KOPT-K1 (cell line): ENCODE data around the gene PARK7.
"Not testable (repeated sequence)": the region's sequence is repeated elsewhere in the genome, so short reads cannot be mapped to it uniquely, and the experiment has no call there.

Experiments
- H3K27ac ChIP-seq: fragments of 200-600 bp; sonication (generic); 2 replicates; pipeline ENCODE4 v1.5.1; 2016; ENCODE audit warnings: antibody characterized with exemption, mild to moderate bottlenecking, low read depth, low read length; ENCODE audit not compliant: poor library complexity, severe bottlenecking
- H3K36me3 ChIP-seq: fragments of 200-600 bp; sonication (generic); 2 replicates; pipeline ENCODE4 v1.5.1; 2017; ENCODE audit warnings: antibody characterized with exemption, mild to moderate bottlenecking, low read length, moderate library complexity; ENCODE audit not compliant: insufficient read depth
- H3K9me3 ChIP-seq: fragments of 200-600 bp; sonication (generic); 2 replicates; pipeline ENCODE4 v1.5.1; 2017; ENCODE audit warnings: antibody characterized with exemption, low read length, mild to moderate bottlenecking; ENCODE audit not compliant: insufficient read depth, poor library complexity, severe bottlenecking

Gene PARK7

DNA sequence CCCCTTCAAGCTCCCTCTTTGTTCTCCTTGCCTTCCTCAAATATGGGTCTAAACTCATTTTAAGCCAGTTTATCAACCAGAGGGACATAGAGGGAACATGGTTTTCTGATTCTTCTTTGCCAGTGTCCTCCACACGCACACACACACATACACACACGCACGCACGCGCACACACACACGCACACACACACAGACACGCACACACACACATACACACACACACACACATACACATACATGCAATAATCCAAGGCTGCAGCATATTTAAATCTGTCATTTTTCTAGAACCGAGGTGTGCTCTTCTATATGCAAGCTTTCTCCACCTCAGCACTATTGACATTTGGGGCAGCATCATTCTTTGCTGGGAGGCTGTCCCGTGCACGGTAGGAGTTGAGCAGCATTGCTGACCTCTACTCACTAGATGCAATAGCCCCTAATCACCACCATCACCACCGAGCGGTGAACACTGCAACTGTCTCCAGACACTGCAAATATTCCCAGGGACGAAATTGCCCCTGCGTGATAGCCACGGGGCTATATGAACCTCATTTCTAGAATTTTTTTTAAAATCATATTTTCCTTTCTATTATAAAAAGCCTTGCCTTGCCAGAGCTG, 28.9 kb upstream of the PARK7 start:
- H3K36me3 ChIP-seq, result no peaks in the 10 kb centered on the region
- no peaks in the 10 kb centered on the region for H3K9me3 ChIP-seq
- H3K27ac ChIP-seq, result no peak overlapping the region

DNA sequence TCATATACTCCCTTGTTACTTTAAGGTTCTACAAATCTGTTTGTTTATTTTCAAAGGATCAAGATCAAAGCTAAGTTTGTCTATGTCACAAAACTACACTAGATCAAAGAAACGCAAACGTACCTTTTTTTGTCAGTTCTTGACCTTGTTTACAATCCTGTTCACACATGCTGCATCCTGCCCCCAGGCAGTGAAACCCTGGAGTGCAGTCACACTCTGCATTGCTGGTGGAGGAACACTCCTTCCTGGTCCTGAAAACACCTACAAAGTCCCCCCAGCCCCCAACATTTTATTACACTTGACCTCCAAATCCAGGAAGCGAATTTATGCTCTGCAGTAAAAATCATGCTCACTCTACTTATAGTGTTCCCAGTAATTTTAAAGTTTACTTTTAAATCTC, 23.4 kb upstream of the PARK7 start:
- Histone ChIP-seq H3K36me3 (no peaks in the 10 kb centered on the region), H3K9me3 (no peaks in the 10 kb centered on the region), H3K27ac (no peak overlapping the region)

DNA sequence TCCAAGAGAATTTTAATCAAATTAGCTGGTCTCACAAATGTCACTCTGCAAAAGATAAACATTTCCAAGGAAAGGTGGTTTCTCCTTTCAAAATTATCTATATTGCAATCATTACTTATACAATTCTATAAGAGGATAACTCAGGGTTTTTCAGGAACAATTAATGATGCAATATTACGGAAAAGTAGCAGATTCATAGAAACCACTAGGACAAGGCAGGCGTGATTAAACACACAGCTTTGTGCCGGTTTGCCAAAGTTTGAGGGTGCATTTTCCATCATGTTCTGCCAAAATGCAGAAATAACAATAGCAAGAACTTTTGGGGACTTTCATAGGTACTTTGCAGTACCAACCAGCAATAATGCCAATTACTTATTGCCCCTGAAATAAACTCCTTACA, 21.5 kb upstream of the PARK7 start:
- H3K36me3 ChIP-seq, result no peaks in the 10 kb centered on the region
- H3K9me3 ChIP-seq, result no peaks in the 10 kb centered on the region
- no peak overlapping the region for H3K27ac ChIP-seq

DNA sequence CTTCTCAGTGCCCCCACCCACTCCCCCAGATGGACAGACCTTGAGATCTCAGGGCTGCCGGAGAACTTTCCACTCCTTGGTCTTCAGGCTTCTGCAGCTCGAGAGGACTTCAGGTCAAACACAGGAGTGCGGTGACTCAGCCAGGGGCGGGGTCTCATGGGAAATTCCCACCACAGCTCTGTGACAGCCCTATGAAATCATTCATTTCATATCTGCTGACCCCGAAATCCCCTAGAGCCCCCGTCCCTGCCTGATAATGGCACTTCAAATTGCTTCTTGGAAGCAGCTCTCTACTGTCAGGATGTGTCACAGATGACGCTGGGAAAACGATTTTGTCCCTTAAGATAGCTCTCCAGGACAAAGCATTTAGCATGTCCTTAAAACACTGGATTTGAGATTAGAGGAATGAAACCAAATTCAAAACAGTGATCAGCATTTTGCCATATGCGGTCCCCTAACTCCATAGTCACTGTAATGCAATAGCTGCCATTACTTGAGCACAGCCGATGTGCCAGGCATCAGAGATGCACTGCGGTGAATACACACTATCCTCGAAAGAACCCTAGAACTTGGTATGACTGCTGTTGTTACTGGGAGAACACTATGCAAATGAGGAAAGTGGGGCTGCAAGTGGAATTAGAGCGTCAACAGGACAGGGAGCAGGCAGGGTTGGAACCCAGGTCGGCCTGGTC, 20.6 kb upstream of the PARK7 start, which contains the start of gene TNFRSF9:
Gene TNFRSF9, minus strand, starts transcription at position 95 of the 692 bp plus-strand sequence. CDS start 845 bp downstream, outside the sequence.
- Histone ChIP-seq H3K27ac (no peak within 1 kb of the TSS), H3K9me3 (no peaks in the 10 kb centered on the region), H3K36me3 (no peaks in the 10 kb centered on the region)

DNA sequence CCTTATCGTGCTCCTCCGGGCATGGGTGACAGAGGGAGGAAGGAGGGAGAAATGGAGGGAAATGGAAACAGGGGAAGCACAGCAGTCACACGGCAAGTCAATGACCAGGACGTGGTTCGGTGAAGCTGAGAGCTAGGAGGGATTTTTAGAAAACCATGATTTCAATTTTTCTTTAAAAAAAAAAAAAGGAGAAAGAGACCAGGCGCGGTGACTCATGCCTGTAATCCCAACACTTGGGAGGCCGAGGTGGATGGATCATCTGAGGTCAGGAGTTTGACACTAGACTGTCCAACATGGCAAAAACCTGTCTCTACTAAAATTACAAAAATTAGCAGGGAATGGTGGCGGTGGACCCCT, 20.1 kb upstream of the PARK7 start:
- H3K27ac ChIP-seq, result no peak overlapping the region
- no peaks in the 10 kb centered on the region for H3K36me3 ChIP-seq
- H3K9me3 ChIP-seq, result no peaks in the 10 kb centered on the region

DNA sequence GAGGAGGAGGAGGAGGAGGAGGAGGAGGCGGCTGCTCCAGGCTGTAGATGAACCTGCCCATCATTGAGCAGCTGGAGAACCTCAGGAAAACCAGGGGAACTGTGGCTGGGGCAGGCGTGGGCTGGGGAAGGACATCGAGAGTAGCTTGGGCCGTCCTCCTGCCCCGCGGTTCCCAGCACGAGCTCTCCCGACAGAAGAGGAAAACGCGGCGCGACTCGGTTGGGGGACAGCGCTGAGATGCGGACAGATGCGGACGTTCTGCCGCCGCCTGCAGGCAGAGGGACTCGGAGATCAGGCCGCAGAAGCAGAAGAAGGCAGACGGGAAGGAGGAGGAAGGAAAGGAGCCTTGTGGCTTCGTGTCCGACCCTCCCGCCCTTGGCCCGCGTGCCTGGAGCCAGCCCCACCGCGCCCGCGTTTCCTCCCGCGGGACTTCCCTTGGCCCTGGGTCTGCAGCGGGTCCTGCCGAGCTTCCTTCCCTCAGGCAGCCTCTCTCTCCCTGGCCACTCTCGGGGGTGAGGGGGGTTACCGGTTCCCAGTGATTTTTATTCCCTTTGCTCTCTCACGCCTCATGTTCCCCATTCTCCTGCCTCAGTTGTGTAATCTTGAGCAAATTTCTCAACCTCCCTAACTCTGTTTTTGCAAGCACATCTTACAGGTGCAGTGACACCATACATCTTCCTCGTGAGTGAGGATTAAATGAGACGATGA, 19.1 kb upstream of the PARK7 start:
- H3K36me3 ChIP-seq, result no peaks in the 10 kb centered on the region
- H3K27ac ChIP-seq, result no peak overlapping the region
- H3K9me3 ChIP-seq, result no peaks in the 10 kb centered on the region

DNA sequence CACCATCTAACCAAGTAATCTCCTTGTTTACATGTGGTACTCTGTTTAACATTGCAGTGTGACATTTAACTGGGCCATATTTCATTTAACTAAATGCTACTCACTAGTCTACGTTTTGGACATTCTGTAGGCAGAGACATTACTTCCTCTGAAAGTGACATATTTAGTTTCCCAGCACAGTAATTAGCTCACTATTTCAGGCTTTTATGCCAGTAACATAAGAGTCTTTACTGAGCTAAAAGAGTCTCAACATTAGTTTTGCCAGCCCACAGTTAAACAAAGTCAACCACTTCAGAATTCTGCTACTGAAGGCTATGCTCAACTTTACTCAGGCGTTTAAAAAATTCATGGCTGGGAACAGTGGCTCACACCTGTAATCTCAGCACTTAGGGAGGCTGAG, 18.3 kb upstream of the PARK7 start:
- Histone ChIP-seq H3K27ac (no peak overlapping the region), H3K9me3 (no peaks in the 10 kb centered on the region), H3K36me3 (no peaks in the 10 kb centered on the region)

DNA sequence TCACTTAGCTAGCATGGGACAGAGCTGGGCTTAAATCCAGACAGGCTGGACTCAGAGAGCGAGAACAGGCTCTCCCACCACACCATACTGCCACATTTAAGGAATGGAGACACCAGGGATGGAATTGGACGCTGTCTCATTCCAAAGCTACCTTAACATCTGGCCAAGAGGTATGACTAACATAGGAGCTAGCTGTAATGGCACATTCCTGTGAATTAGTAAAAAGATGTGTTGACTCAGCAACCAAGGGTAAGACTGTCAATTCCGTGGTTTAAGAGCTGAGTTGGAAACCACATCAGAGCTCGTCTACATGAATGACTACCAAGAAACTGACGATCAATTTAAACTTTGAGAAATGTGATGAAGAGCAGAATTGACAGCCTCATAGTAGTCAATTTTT, 12.6 kb upstream of the PARK7 start:
- Histone ChIP-seq H3K36me3 (no peaks in the 10 kb centered on the region), H3K9me3 (no peaks in the 10 kb centered on the region), H3K27ac (no peak overlapping the region)

DNA sequence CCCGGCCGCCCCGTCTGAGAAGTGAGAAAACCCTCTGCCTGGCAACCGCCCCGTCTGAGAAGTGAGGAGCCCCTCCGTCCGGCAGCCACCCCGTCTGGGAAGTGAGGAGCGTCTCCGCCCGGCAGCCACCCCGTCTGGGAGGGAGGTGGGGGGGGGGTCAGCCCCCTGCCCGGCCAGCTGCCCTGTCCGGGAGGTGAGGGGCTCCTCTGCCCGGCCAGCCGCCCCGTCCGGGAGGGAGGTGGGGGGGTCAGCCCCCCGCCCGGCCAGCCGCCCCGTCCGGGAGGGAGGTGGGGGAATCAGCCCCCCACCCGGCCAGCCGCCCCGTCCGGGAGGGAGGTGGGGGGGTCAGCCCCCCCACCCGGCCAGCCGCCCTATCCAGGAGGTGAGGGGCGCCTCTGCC, 8.7 kb upstream of the PARK7 start:
- H3K27ac ChIP-seq, H3K36me3 ChIP-seq, H3K9me3 ChIP-seq: not testable (repeated sequence)

DNA sequence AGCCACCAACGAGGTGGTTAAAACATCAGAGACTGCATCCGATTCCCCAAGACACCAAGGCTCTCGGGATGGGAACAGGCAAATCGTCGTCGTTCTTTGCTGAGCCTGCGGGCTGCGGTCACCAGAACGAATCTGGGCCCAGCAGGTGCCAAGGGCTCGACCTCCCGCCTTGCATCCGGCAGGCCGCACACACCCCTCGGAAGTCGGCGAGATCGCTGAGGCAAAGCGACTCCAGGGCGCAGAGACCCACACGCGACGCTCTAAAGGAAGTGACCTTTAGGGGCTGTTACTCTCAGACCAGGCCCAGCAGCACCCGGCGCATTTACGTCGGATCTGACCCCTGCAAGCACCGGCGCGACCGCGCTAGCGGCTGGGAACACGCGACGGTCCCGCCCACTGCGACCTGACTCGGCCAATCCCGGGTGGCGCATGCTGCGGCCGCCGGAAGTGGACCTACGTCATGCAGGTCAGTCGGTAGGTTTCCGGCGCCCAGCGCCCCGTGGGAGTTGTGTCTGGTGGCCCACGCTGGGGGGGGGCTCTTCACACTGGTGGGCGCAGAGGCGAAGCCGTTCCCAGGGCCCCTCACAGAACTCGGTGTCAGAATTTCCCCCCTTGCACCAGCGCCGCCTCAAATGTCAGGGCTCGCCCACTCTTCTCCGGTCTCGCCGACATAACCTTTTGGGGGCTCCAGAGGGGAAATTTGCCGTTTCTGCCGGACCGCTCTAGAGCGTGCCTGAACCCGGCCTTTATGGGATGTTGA, 7.5 kb upstream of the PARK7 start:
- H3K9me3 ChIP-seq, result no peaks in the 10 kb centered on the region
- no peak overlapping the region for H3K27ac ChIP-seq
- no peaks in the 10 kb centered on the region for H3K36me3 ChIP-seq

DNA sequence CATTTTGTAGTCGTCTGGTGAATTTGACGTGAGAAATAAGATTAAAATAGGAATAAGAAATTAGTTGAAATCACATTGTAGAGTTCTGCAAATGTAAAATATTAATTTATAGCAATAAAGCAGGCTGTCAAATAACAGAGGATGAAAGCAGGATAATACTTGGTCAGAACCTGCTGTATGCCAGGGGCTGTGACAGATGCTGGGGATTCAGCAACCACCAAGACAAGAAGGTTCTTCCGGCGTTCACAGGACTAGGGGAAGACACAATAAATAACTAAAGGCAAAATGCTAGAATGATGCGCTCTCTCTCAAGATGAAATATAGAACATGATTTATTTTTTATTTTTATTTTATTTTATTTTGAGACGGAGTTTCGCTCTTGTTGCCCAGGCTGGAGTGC, 6.8 kb upstream of the PARK7 start:
- Histone ChIP-seq H3K36me3 (no peaks in the 10 kb centered on the region), H3K9me3 (no peaks in the 10 kb centered on the region), H3K27ac (no peak overlapping the region)

DNA sequence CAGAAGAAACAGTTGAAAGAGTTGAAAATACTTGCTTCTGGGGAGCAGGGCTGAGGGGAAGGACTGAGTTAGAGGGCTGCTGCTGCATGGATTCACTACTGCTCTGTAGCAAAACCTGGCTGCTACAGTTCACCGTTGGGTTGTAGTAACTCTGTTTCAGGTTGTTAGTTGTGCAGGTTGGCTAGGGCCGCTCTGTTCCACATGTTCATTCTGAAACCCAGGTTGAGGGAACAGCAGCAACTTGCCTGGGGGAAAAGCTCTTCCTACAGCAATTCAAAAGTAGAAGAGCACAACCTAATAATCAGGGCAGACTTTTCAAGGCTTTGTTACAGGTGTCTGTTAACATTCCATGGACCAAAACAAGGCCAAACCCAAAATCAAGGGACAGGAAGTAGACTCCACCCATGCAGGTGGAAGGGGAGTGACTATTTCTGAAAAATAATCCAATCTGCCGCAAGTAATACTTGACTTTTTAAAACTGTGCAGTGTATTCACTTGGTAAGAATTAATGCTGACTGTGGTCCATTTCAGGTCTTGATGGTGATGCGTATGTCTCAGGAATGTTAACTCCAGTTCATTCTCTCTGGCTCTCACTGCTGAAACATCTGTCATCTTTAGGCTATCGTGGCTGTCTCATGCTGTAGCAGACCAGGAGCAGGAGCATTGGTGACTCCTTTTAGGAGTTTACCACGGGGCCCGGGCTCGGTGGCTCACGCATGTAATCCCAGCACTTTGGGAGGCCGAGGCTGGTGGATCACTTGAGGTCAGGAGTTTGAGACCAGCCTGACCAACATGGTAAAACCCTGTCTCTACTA, 5.1 kb upstream of the PARK7 start:
- Histone ChIP-seq H3K36me3 (no peaks in the 10 kb centered on the region), H3K9me3 (no peaks in the 10 kb centered on the region), H3K27ac (no peak overlapping the region)

DNA sequence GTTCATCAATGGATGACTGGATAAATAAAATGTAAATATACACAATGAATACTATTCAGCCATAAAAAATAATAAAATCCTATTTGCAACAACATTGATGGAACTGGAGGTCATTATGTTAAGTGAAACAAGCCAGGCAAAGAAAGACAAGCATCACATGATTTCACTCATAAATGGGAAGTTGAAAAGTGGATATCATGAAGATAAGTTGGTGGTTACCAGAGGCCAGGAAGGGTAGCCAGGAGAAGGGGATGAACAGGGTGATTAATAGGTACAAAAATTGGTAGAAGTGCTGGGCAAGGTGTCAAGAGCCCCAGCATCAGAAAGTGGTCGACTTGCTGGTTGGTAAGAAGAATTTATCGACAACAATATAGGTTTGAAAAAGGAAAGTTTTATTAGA, 1.3 kb upstream of the PARK7 start:
- Histone ChIP-seq H3K9me3 (no peaks in the 10 kb centered on the region), H3K36me3 (peaks cover 22% of the 10 kb centered on the region), H3K27ac (no peak overlapping the region)

DNA sequence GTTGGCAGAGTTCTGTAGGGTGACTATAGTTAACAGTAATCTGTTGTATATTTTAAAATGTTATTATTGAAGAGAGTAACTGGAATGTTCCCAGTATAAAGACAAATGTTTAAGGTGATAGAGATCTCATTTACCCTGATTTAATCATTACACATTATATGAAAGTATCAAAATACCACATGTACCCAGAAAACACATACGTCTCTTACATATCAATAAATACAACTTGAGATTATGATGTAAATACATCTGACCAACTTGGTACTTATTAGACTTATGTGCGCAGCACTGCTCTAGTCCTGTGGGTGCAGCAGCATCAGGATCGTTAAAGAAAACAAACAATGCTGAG, 670 bp upstream of the PARK7 start:
- Histone ChIP-seq H3K27ac (peak overlapping the region; percentile 78), H3K36me3 (peaks cover 29% of the 10 kb centered on the region), H3K9me3 (no peaks in the 10 kb centered on the region)

DNA sequence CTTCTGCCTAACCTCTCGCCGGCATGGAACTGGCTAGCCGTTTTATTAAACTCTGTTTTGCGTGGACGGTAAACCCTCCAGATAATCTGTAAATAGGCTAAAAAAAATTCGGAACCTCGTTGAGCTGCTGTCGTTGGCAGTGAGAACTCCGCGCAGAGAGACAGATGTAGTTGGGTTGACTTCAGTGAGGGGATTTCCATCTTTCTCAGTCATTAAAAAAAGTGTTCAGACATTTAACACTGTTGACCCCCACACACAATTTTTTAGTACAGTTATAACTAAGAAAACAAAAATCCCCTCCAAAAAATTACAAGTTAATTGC, 464 bp downstream of the PARK7 start:
- no peaks in the 10 kb centered on the region for H3K9me3 ChIP-seq
- peak overlapping the region; percentile 78 for H3K27ac ChIP-seq
- peaks cover 40% of the 10 kb centered on the region for H3K36me3 ChIP-seq
